Activated CD4-positive, alpha-beta memory T cell treated with anti-CD3 and anti-CD28 coated beads, Interleukin-2, amount 10 ng/mL, durations not matched to agents 7 days and 5 days (primary cell): ENCODE measurements around the gene BCAT1. TPM values are rescaled to one million over a fixed set of nuclear protein-coding genes. Genes with fewer than 3 reads are reported as not detected.

Source experiments
- CTCF ChIA-PET: fragments of 350-600 bp; sonication (Branson Sonifier 250); formaldehyde crosslinking; loops from one replicate; lab custom pipeline; 2021; ENCODE audit warnings: antibody characterized with exemption, inconsistent platforms; lab: Charles Lee
- POLR2A ChIA-PET: fragments of 350-600 bp; sonication (Branson Sonifier 250); formaldehyde crosslinking; loops from one replicate; lab custom pipeline; 2021; ENCODE audit warnings: antibody characterized with exemption; lab: Charles Lee
- DNase-seq: peaks from one replicate; pipeline ENCODE4 v3.0.0-alpha.2; 2020
- H3K27ac Mint-ChIP-seq: one replicate; pipeline ENCODE4 v1.8.0; 2021; ENCODE audit warnings: mild to moderate bottlenecking, mixed read lengths
- H3K27me3 Mint-ChIP-seq: one replicate; pipeline ENCODE4 v1.8.0; 2021; ENCODE audit warnings: mixed read lengths
- H3K36me3 Mint-ChIP-seq: one replicate; pipeline ENCODE4 v1.8.0; 2021; ENCODE audit warnings: low read depth, mixed read lengths
- H3K4me1 Mint-ChIP-seq: one replicate; pipeline ENCODE4 v1.8.0; 2021; ENCODE audit warnings: mixed read lengths
- H3K4me3 Mint-ChIP-seq: one replicate; pipeline ENCODE4 v1.8.0; 2021; ENCODE audit warnings: mild to moderate bottlenecking, mixed read lengths
- H3K9me3 Mint-ChIP-seq: one replicate; pipeline ENCODE4 v1.8.0; 2021; ENCODE audit warnings: mixed read lengths
- total RNA-seq, 2 experiments: library from RNA; stranded (reverse); gene quantifications; one replicate each; pipeline ENCODE4 v1.2.3, GENCODE V29; 2021

BCAT1 gene
- total RNA-seq, 2 experiments from 2014 or later: 22.8 to 24.8 TPM

- Mint-ChIP-seq H3K36me3 (peaks cover 7% of the 10 kb centered on the region), H3K4me3 (no peak overlapping the region), H3K27ac (no peak overlapping the region), H3K9me3 (peaks cover 12% of the 10 kb centered on the region), H3K4me1 (peaks cover 30% of the 10 kb centered on the region), H3K27me3 (no peaks in the 10 kb centered on the region)
- no peak for DNase-seq
- CTCF ChIA-PET: no interaction called here
- POLR2A ChIA-PET: no interaction called here
Observed at GRCh38 chr12:24797901-24798300, 151.0 kb downstream of the BCAT1 start.

- H3K4me1 Mint-ChIP-seq: peaks cover 30% of the 10 kb centered on the region
- H3K27ac Mint-ChIP-seq: no peak overlapping the region
- peaks cover 5% of the 10 kb centered on the region for H3K9me3 Mint-ChIP-seq
- ChIA-PET POLR2A (interaction anchor here (1.3 to 1.4 kb wide), 2 partner anchors 10 to 42 kb away, joined by 3 read pairs; no protein-coding TSS in a partner anchor), CTCF (interaction anchor here (0.6 to 1.4 kb wide), 2 partner anchors 17 to 235 kb away, joined by 3 read pairs; no protein-coding TSS in a partner anchor)
- peaks cover 2% of the 10 kb centered on the region for H3K36me3 Mint-ChIP-seq
- H3K4me3 Mint-ChIP-seq: no peak overlapping the region
- no peak for DNase-seq
- H3K27me3 Mint-ChIP-seq: no peaks in the 10 kb centered on the region
Observed at GRCh38 chr12:24796876-24797275, 152.0 kb downstream of the BCAT1 start.

GRCh38 chr12:24795699-24796347 lies 153.1 kb downstream of the BCAT1 start:
- H3K9me3 Mint-ChIP-seq: peaks cover 3% of the 10 kb centered on the region
- ChIA-PET CTCF (interaction anchor here (1.0 to 1.4 kb wide), 3 partner anchors 16 to 42 kb away, joined by 3 read pairs; no protein-coding TSS in a partner anchor), POLR2A (interaction anchor here (1.3 to 1.4 kb wide), 3 partner anchors 9 to 107 kb away, joined by 3 to 4 read pairs (median 3); no protein-coding TSS in a partner anchor)
- H3K27me3 Mint-ChIP-seq: no peaks in the 10 kb centered on the region
- H3K36me3 Mint-ChIP-seq: no peaks in the 10 kb centered on the region
- H3K27ac Mint-ChIP-seq: peak overlapping the region; percentile 60
- peaks cover 35% of the 10 kb centered on the region for H3K4me1 Mint-ChIP-seq
- DNase-seq: no peak
- H3K4me3 Mint-ChIP-seq: peak overlapping the region; percentile 72

GRCh38 chr12:24791622-24792021 lies 157.3 kb downstream of the BCAT1 start:
- Mint-ChIP-seq H3K9me3 (no peaks in the 10 kb centered on the region), H3K27ac (no peak overlapping the region), H3K4me3 (no peak overlapping the region), H3K27me3 (no peaks in the 10 kb centered on the region), H3K36me3 (no peaks in the 10 kb centered on the region), H3K4me1 (peaks cover 22% of the 10 kb centered on the region)
- DNase-seq: no peak
- POLR2A ChIA-PET: no interaction called here
- CTCF ChIA-PET: no interaction called here

- H3K4me1 Mint-ChIP-seq: peaks cover 6% of the 10 kb centered on the region
- peaks cover 3% of the 10 kb centered on the region for H3K27me3 Mint-ChIP-seq
- DNase-seq: no peak
- no peak overlapping the region for H3K27ac Mint-ChIP-seq
- no peak overlapping the region for H3K4me3 Mint-ChIP-seq
- no peaks in the 10 kb centered on the region for H3K9me3 Mint-ChIP-seq
- H3K36me3 Mint-ChIP-seq: no peaks in the 10 kb centered on the region
- CTCF ChIA-PET: no interaction called here
- POLR2A ChIA-PET: no interaction called here
Observed at GRCh38 chr12:24788886-24789285, 160.0 kb downstream of the BCAT1 start.

GRCh38 chr12:24780697-24781368 lies 168.1 kb downstream of the BCAT1 start:
- no peaks in the 10 kb centered on the region for H3K36me3 Mint-ChIP-seq
- CTCF ChIA-PET: no interaction called here
- H3K27ac Mint-ChIP-seq: no peak overlapping the region
- H3K27me3 Mint-ChIP-seq: peaks cover 11% of the 10 kb centered on the region
- no peaks in the 10 kb centered on the region for H3K4me1 Mint-ChIP-seq
- no peaks in the 10 kb centered on the region for H3K9me3 Mint-ChIP-seq
- DNase-seq: no peak
- no peak overlapping the region for H3K4me3 Mint-ChIP-seq
- POLR2A ChIA-PET: no interaction called here

- no peaks in the 10 kb centered on the region for H3K36me3 Mint-ChIP-seq
- no peak overlapping the region for H3K4me3 Mint-ChIP-seq
- no peaks in the 10 kb centered on the region for H3K9me3 Mint-ChIP-seq
- no peak for DNase-seq
- POLR2A ChIA-PET: no interaction called here
- peaks cover 5% of the 10 kb centered on the region for H3K27me3 Mint-ChIP-seq
- no peaks in the 10 kb centered on the region for H3K4me1 Mint-ChIP-seq
- CTCF ChIA-PET: interaction anchor here (0.6 to 1.2 kb wide), 3 partner anchors 56 to 217 kb away, joined by 3 to 5 read pairs (median 3); no protein-coding TSS in a partner anchor
- no peak overlapping the region for H3K27ac Mint-ChIP-seq
Observed at GRCh38 chr12:24778486-24779304, 170.2 kb downstream of the BCAT1 start.

GRCh38 chr12:24777359-24777758 lies 171.5 kb downstream of the BCAT1 start:
- H3K27ac Mint-ChIP-seq: no peak overlapping the region
- no peak for DNase-seq
- no peaks in the 10 kb centered on the region for H3K9me3 Mint-ChIP-seq
- H3K4me1 Mint-ChIP-seq: no peaks in the 10 kb centered on the region
- ChIA-PET CTCF (interaction anchor here (0.6 kb wide), 1 partner anchor 60 kb away, joined by 3 read pairs; no protein-coding TSS in a partner anchor), POLR2A (no interaction called here)
- H3K36me3 Mint-ChIP-seq: no peaks in the 10 kb centered on the region
- no peak overlapping the region for H3K4me3 Mint-ChIP-seq
- H3K27me3 Mint-ChIP-seq: no peaks in the 10 kb centered on the region

- Mint-ChIP-seq H3K36me3 (no peaks in the 10 kb centered on the region), H3K9me3 (no peaks in the 10 kb centered on the region), H3K27ac (no peak overlapping the region), H3K4me3 (no peak overlapping the region), H3K27me3 (no peaks in the 10 kb centered on the region), H3K4me1 (no peaks in the 10 kb centered on the region)
- ChIA-PET CTCF (interaction anchor here (0.6 kb wide), 1 partner anchor 59 kb away, joined by 3 read pairs; no protein-coding TSS in a partner anchor), POLR2A (no interaction called here)
- DNase-seq: no peak
Observed at GRCh38 chr12:24776861-24777260, 172.0 kb downstream of the BCAT1 start.

GRCh38 chr12:24775073-24775472 lies 173.8 kb downstream of the BCAT1 start:
- no peaks in the 10 kb centered on the region for H3K36me3 Mint-ChIP-seq
- H3K4me1 Mint-ChIP-seq: no peaks in the 10 kb centered on the region
- H3K4me3 Mint-ChIP-seq: no peak overlapping the region
- H3K9me3 Mint-ChIP-seq: no peaks in the 10 kb centered on the region
- no peak for DNase-seq
- no peak overlapping the region for H3K27ac Mint-ChIP-seq
- CTCF ChIA-PET: no interaction called here
- no peaks in the 10 kb centered on the region for H3K27me3 Mint-ChIP-seq
- POLR2A ChIA-PET: no interaction called here

- no peak overlapping the region for H3K27ac Mint-ChIP-seq
- no peaks in the 10 kb centered on the region for H3K9me3 Mint-ChIP-seq
- no peak for DNase-seq
- no peaks in the 10 kb centered on the region for H3K4me1 Mint-ChIP-seq
- H3K27me3 Mint-ChIP-seq: no peaks in the 10 kb centered on the region
- ChIA-PET CTCF (no interaction called here), POLR2A (no interaction called here)
- no peaks in the 10 kb centered on the region for H3K36me3 Mint-ChIP-seq
- H3K4me3 Mint-ChIP-seq: no peak overlapping the region
Observed at GRCh38 chr12:24773996-24774395, 174.9 kb downstream of the BCAT1 start.

- H3K4me1 Mint-ChIP-seq: no peaks in the 10 kb centered on the region
- no peaks in the 10 kb centered on the region for H3K36me3 Mint-ChIP-seq
- no peak overlapping the region for H3K27ac Mint-ChIP-seq
- H3K9me3 Mint-ChIP-seq: no peaks in the 10 kb centered on the region
- no peak overlapping the region for H3K4me3 Mint-ChIP-seq
- CTCF ChIA-PET: no interaction called here
- POLR2A ChIA-PET: no interaction called here
- no peak for DNase-seq
- no peaks in the 10 kb centered on the region for H3K27me3 Mint-ChIP-seq
Observed at GRCh38 chr12:24772813-24773212, 176.1 kb downstream of the BCAT1 start.

GRCh38 chr12:24770821-24771220 lies 178.1 kb downstream of the BCAT1 start:
- no peaks in the 10 kb centered on the region for H3K27me3 Mint-ChIP-seq
- H3K4me1 Mint-ChIP-seq: no peaks in the 10 kb centered on the region
- ChIA-PET CTCF (no interaction called here), POLR2A (no interaction called here)
- no peak for DNase-seq
- H3K36me3 Mint-ChIP-seq: no peaks in the 10 kb centered on the region
- H3K4me3 Mint-ChIP-seq: no peak overlapping the region
- H3K27ac Mint-ChIP-seq: no peak overlapping the region
- no peaks in the 10 kb centered on the region for H3K9me3 Mint-ChIP-seq
